OCI-LY7 (cell line): ENCODE results near the gene MCAT. TPM values are rescaled to one million over a fixed set of nuclear protein-coding genes. Genes with fewer than 3 reads are reported as not detected.

Experiments
- BruUV-seq: library from RNA; stranded (reverse); fragments of 400-500 nt; replicated peaks from 2 replicates; lab custom pipeline; 2021; lab: Mats Ljungman, UMichigan
- CTCF ChIA-PET: fragments of 300-600 bp; sonication (Branson Sonifier 250); formaldehyde crosslinking; loops from one replicate; lab custom pipeline; 2022; ENCODE audit warnings: antibody characterized with exemption; ENCODE audit not compliant: unreplicated experiment; lab: Charles Lee
- POLR2A ChIA-PET: fragments of 300-600 bp; sonication (Branson Sonifier 250); formaldehyde crosslinking; loops from one replicate; lab custom pipeline; 2022; ENCODE audit warnings: antibody characterized with exemption; lab: Charles Lee
- DNase-seq: peaks from one replicate; pipeline ENCODE4 v3.0.0-alpha.2; 2015; ENCODE audit warnings: low spot score
- H2AFZ ChIP-seq: fragments of 200-600 bp; sonication (generic), shearing (Covaris generic); 2 replicates; pipeline ENCODE4 v1.6.1; 2014; ENCODE audit warnings: mild to moderate bottlenecking, antibody characterized with exemption, low read length, moderate library complexity
- H3K27ac ChIP-seq: fragments of 200-600 bp; sonication (generic); 2 replicates; pipeline ENCODE4 v1.5.1; 2014; ENCODE audit warnings: mixed run types, low read depth, mild to moderate bottlenecking, moderate library complexity, low read length, inconsistent platforms; ENCODE audit not compliant: poor library complexity, severe bottlenecking
- H3K36me3 ChIP-seq: fragments of 200-600 bp; sonication (generic); 2 replicates; pipeline ENCODE4 v1.6.1; 2014; ENCODE audit warnings: mild to moderate bottlenecking, antibody characterized with exemption, low read length, moderate library complexity, mixed read lengths; ENCODE audit not compliant: insufficient read depth
- H3K4me1 ChIP-seq: fragments of 200-600 bp; sonication (generic); 2 replicates; pipeline ENCODE4 v1.5.1; 2014; ENCODE audit warnings: mild to moderate bottlenecking, low read length; ENCODE audit not compliant: insufficient read depth, poor library complexity, severe bottlenecking
- H3K4me2 ChIP-seq: fragments of 200-600 bp; sonication (generic); 2 replicates; pipeline ENCODE4 v1.6.1; 2014; ENCODE audit warnings: mild to moderate bottlenecking, low read length
- H3K4me3 ChIP-seq: fragments of 200-600 bp; sonication (generic); 2 replicates; pipeline ENCODE4 v1.5.1; 2014; ENCODE audit warnings: mild to moderate bottlenecking, low read depth, low read length; ENCODE audit not compliant: poor library complexity, severe bottlenecking
- H3K79me2 ChIP-seq: fragments of 200-600 bp; sonication (generic); 2 replicates; pipeline ENCODE4 v1.6.1; 2016; ENCODE audit warnings: low read depth, mild to moderate bottlenecking, low read length, moderate library complexity, mixed read lengths; ENCODE audit not compliant: insufficient read depth
- H3K9me2 ChIP-seq: fragments of 200-600 bp; sonication (generic); 2 replicates; pipeline ENCODE4 v1.6.1; 2016; ENCODE audit warnings: mild to moderate bottlenecking, low read length, mixed read lengths; ENCODE audit not compliant: insufficient read depth
- H3K9me3 ChIP-seq: fragments of 200-600 bp; sonication (generic); 2 replicates; pipeline ENCODE4 v1.6.1; 2014; ENCODE audit warnings: mild to moderate bottlenecking, mixed run types, low read length, mixed read lengths
- H4K20me1 ChIP-seq: fragments of 200-600 bp; sonication (generic); 2 replicates; pipeline ENCODE4 v1.6.1; 2014; ENCODE audit warnings: mild to moderate bottlenecking, antibody characterized with exemption, low read length, moderate library complexity, mixed read lengths; ENCODE audit not compliant: insufficient read depth
- EZH2phosphoT487 ChIP-seq: fragments of 200-600 bp; sonication (generic); IDR thresholded peaks from 2 replicates; pipeline ENCODE4 v1.6.1; 2018; ENCODE audit warnings: low read depth, borderline replicate concordance, mild to moderate bottlenecking, mixed run types, antibody characterized with exemption, low read length, moderate library complexity, mixed read lengths
- intact Hi-C: fragments of 100-400 bp; cut with micrococcal nuclease; formaldehyde crosslinking; loops from one replicate; pipeline ENCODE4 v1.10.0; 2022; ENCODE audit not compliant: unreplicated experiment
- total RNA-seq, 2 experiments: library from RNA; depleted of rRNA in 1 of 2; stranded (reverse); fragments of >200 nt in 1 of 2; shearing (Covaris generic) in 1 of 2; gene quantifications; 2 replicates each; pipeline ENCODE4 v1.2.3, GENCODE V29; 2014 to 2022
- TF ChIP-seq, protein P1 (sequence below): fragments of 200-600 bp; sonication (generic); conservative IDR thresholded peaks from 2 replicates; pipeline ENCODE4 v1.5.1; 2014; ENCODE audit warnings: mild to moderate bottlenecking, antibody characterized with exemption, low read length, moderate library complexity, mixed read lengths

MCAT gene
- total RNA-seq, 2 experiments from 2014 or later: 30.6 to 33.2 TPM

DNA sequence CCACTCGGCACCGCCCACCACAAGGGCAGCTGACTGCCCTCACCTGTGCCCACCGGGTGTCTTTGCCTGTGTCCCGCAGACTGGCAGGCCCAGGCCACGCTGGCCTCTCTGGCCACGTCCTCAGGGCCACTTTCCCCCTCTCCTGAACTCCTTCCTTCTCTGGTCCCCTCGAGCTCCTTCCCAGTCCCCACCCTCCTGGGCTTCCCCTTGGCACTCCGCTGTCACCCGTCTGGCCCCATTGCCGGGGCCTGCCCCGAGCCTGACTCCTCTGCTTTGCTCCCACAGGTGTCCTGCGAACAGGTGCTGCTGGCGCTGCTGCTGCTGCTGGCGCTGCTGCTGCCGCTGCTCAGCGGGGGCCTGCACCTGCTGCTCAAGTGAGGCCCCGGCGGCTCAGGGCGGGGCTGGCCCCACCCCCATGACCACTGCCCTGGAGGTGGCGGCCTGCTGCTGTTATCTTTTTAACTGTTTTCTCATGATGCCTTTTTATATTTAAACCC lies 14.2 kb downstream of the MCAT start:
- no TSS peak for BruUV-seq
- H3K9me3 ChIP-seq: no peaks in the 10 kb centered on the region
- H3K36me3 ChIP-seq: peaks cover 97% of the 10 kb centered on the region
- TF ChIP-seq, protein P1, sequence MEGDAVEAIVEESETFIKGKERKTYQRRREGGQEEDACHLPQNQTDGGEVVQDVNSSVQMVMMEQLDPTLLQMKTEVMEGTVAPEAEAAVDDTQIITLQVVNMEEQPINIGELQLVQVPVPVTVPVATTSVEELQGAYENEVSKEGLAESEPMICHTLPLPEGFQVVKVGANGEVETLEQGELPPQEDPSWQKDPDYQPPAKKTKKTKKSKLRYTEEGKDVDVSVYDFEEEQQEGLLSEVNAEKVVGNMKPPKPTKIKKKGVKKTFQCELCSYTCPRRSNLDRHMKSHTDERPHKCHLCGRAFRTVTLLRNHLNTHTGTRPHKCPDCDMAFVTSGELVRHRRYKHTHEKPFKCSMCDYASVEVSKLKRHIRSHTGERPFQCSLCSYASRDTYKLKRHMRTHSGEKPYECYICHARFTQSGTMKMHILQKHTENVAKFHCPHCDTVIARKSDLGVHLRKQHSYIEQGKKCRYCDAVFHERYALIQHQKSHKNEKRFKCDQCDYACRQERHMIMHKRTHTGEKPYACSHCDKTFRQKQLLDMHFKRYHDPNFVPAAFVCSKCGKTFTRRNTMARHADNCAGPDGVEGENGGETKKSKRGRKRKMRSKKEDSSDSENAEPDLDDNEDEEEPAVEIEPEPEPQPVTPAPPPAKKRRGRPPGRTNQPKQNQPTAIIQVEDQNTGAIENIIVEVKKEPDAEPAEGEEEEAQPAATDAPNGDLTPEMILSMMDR: no peak
- TF ChIP-seq EZH2phosphoT487: no peak
- CTCF ChIA-PET: no interaction called here
- POLR2A ChIA-PET: interaction anchor here (1.5 kb wide), 1 partner anchor 15 kb away, joined by 4 read pairs; no protein-coding TSS in a partner anchor
- peaks cover 4% of the 10 kb centered on the region; the same call in 1 of the 2 replicates for H4K20me1 ChIP-seq
- H3K4me2 ChIP-seq: peak overlapping the region; percentile 81
- peaks cover 64% of the 10 kb centered on the region for H3K4me1 ChIP-seq
- no peaks in the 10 kb centered on the region for H3K9me2 ChIP-seq
- intact Hi-C loops: no loop called here
- peaks cover 26% of the 10 kb centered on the region for H3K79me2 ChIP-seq
- no peak overlapping the region for H2AFZ ChIP-seq
- peak overlapping the region; percentile 96 for H3K27ac ChIP-seq
- H3K4me3 ChIP-seq: peak overlapping the region; percentile 50
- DNase-seq: peak; percentile 88

DNA sequence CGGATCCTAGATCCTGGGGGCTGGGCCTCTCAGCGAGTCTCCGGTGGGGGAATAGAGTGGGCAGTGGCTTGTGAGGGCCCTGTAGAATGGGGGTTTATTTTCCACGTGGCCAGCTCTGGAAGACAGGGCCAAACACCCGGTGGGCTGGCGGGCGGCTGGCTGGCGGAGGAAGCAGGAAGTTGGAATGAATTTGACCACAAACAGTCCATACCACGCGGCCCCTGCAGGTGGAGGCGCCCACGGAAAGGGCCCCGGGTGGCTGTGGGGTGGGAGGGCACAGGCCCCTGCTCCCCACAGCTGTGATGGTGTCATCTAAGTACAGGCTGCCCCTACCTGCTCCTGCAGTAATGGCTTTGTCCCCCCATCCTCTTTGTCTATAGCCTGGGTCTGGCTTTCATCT lies 15.1 kb downstream of the MCAT start:
- Histone ChIP-seq H3K9me3 (no peaks in the 10 kb centered on the region), H3K9me2 (no peaks in the 10 kb centered on the region), H4K20me1 (peaks cover 4% of the 10 kb centered on the region; the same call in 1 of the 2 replicates), H3K4me1 (peaks cover 72% of the 10 kb centered on the region), H2AFZ (no peak overlapping the region), H3K36me3 (peaks cover 96% of the 10 kb centered on the region), H3K27ac (peak overlapping the region; percentile 96), H3K79me2 (peaks cover 34% of the 10 kb centered on the region), H3K4me3 (peak overlapping the region; percentile 50), H3K4me2 (peak overlapping the region; percentile 81)
- TF ChIP-seq EZH2phosphoT487: no peak
- TF ChIP-seq, protein P1: no peak
- peak; percentile 62 for DNase-seq
- BruUV-seq: no TSS peak
- ChIA-PET CTCF (interaction anchor here (0.5 kb wide), 1 partner anchor 260 kb away, joined by 14 read pairs; no protein-coding TSS in a partner anchor), POLR2A (interaction anchor here (0.8 to 1.5 kb wide), 4 partner anchors 10 to 16 kb away, joined by 3 to 5 read pairs (median 4); no protein-coding TSS in a partner anchor)
- intact Hi-C loops: no loop called here
